Measurements from ENCODE around the gene TMED5.

DNA sequence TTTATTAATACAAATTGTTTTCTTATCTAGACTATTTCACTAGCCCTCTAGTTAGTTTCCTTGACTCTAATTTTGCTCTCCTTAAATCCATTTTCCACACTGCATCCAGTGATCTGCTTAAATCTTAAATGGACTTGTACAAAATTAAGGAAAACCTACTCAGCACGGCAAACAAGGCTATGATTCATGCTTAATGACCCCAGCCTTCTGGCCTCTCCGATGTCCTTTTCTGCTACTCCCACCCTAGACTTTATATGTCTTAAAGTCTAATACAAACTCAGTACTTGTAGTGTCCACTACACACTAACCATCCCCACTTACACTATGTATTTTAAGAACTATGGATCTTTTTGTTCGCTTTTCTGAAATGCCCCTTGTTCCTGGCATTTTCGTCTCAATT is 2.2 kb downstream of the TMED5 start:
- TF ChIP-seq CTCF (conservative IDR thresholded peaks at IDR 0.05; ENCODE audit: low read depth, low read length): no peak
- TF ChIP-seq POLR2A (IDR thresholded peaks at IDR 0.05; ENCODE audit: low read depth, low read length): no peak
- TF ChIP-seq SMC3 (IDR thresholded peaks at IDR 0.05; ENCODE audit: low read depth, low read length): no peak
- no peak for TF ChIP-seq BHLHE40 (IDR thresholded peaks at IDR 0.05; ENCODE audit: low read depth, low read length)
- no peak for TF ChIP-seq CEBPB (IDR thresholded peaks at IDR 0.05; ENCODE audit: low read depth, low read length)

Data from IMR-90 (cell line).